ENCODE data around the gene RNF166.

Gene RNF166

DNA sequence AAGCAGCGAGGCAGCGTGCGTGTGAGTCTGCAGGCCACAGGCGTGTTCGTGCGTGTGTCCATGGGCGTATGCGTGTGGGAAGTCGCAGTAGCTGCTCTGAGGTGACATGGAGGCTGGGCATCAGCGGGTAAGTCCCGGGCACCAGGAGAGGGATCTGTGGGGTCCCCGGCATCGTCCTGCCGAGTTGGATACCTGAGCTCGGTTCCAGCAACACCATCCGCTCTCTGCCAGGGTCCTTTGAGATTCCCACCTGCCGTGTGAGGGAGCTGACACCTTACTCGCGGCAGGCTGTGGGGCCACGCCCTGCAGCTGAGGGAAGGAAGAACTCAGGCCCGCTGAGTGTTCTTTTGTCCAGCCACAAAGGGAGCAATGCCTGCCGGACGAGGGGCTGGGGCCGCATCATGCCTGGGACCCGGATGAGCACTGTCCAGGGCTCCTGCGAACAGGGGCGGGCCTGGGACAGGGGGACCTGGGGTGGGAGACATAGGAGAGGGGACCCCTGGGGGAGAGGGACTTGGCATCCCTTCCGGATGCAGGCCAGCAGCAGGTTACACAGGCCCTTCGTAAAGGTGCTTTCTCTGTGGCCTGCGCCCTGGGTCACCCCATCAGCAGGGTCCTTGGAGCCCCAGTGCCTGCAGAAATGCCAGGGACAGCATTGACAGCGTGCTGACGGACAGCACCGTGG, 14.9 kb downstream of the RNF166 start:
- no peak for DNase-seq

- no peak for DNase-seq
These were observed 15.7 kb downstream of the RNF166 start for GRCh38 chr16:88690341-88691128.

- peak; percentile 82 for DNase-seq
These were observed 18.0 kb downstream of the RNF166 start for GRCh38 chr16:88688013-88688778.

- DNase-seq, result no peak
These were observed 18.6 kb downstream of the RNF166 start for GRCh38 chr16:88687676-88688012.

DNA sequence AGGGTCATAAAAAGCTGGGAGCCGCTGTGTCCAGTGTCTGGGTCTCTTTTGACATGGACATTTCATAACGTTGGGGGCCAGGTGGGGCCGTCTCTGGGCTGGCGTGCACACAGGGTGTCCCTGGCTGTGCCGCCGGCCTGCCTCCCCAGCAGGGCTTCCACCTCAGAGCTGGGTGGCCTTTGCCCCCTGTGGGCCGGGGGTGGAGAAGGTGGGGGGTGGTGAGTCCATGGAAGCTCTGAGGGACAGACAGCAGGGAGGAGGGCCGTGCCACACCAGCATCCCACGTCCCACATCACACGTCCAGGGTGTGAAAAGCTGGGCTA, 19.0 kb downstream of the RNF166 start:
- no peak for DNase-seq

DNA sequence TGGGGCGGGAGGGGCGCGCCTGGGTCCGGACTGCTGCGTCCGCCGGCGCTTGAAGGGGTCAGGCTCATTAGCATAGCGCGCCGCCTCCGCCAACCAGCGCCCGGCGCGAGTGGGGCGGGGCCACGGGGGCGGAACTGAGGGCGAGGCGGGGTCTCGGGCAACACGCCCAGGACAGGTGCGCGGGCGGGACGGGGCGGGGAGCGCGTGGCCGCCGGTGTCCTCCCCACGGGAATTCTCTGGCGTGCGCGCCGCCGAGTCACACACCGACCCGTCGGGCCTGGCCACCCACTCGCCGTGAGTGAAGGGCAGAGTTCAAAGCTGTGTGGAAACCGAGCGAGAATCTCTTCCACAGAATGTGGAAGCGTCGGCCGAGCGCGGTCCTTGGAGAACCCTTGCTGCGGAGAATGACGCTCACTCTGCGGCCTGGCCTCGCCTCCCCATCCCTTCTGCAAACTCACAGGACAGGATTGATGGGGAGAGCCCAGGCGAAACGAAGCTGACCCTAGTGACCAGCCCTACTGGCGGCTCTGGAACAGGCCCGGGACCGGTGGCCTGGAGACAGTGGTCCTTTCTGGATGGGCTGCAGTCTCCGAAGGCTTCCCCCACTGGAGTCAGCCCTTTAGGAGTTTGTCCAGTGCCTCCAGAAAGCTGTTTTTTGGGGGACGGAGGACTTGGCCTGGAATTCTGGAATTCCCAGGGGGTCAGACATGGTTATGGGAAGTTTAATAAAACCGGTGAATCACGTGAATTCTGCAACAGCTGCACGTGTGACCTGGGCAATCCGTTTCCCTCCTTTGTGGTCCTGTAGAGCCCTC, 19.6 kb downstream of the RNF166 start, which contains the start of gene SNAI3:
Gene SNAI3 (minus strand): TSS at position 69 of the 815 bp plus-strand sequence. CDS start 101 bp downstream, outside the sequence.
- DNase-seq, result peak; percentile 82

GRCh38 chr16:88686062-88686438, 20.2 kb downstream of the RNF166 start:
- DNase-seq, result peak; percentile 64

DNA sequence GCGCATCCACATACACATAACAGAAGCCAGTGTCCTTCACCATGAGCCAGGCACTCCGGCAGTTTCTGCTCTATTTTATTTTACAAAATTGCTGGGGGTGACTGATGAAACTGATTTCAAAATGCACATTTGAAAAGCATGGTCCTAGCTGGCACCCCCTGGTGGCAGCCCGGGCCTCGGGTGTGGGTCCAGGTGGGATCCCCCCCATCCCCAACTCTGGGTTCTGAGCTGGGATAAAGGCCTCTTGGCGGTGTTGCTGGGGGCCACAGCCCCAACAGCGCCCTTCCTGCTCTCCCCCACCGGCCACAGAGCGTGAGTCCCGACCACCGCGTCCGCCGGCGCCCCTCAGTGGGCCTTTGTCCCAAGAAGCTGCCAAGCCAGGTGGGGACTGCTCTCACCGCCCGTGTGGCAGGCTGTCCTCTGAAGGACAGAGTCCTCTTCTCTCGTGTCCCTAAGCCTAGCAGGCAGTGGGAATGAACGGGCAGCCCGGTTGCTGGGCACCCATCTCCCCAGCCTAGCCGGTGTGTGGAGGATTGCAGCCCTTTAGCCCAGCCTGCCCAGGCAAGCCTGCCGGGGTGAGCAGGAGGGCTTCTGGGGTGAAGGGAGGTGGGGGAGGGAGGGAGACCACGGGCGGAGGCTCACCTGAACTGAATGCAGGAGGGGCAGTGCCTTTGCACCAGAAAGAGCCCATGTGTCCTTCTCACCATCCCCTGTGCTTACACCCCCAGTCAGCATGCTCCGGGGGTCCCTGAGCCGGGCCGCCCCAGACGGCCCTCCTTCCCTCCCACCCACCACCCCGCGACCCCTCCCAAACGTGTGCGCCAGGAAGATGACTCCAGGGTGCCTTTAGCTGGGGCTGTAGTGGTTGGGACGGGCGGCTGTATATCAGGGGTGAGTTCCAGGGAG, 20.8 kb downstream of the RNF166 start:
- DNase-seq, result no peak

- no peak for DNase-seq
These were observed 21.5 kb downstream of the RNF166 start for GRCh38 chr16:88684569-88685155.

DNA sequence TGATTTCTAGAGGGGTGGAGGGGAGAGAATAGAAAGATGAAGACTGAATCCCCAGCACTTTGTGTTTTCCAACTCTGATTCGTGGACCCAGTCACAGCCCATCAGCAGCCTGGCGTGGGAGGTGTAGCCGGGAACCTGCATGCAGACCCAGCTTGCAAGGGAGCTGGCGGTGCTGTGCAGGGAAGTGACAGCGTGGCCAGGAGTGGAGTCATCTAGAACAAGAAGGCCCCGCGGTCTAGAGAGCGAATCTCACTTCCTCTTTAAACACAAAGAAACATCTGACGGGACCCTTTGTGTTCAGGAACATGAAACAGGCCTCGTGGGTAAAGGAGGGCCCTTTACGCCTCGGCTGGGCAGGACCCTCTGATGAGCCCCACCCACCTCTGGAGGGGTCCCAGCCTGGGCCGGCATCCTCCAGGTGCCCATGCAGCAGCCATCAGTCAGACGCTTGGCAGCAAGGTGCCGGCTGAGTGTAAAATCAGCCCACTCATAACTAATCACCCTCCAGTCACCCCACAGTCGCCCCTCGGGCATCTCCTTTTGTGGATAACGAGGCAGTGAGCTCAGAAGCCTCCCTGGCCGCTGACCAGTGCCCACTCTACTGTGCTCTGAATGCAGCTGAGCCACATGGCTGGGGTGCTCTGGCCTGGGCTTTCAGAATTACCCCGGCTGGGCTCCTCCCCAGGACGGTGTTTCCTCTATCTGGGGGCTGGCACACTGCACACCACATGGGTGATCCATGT, 24.3 kb downstream of the RNF166 start:
- no peak for DNase-seq

GRCh38 chr16:88681084-88681680, 25.0 kb downstream of the RNF166 start:
- DNase-seq, result no peak

GRCh38 chr16:88680554-88681083, 25.6 kb downstream of the RNF166 start:
- no peak for DNase-seq

DNA sequence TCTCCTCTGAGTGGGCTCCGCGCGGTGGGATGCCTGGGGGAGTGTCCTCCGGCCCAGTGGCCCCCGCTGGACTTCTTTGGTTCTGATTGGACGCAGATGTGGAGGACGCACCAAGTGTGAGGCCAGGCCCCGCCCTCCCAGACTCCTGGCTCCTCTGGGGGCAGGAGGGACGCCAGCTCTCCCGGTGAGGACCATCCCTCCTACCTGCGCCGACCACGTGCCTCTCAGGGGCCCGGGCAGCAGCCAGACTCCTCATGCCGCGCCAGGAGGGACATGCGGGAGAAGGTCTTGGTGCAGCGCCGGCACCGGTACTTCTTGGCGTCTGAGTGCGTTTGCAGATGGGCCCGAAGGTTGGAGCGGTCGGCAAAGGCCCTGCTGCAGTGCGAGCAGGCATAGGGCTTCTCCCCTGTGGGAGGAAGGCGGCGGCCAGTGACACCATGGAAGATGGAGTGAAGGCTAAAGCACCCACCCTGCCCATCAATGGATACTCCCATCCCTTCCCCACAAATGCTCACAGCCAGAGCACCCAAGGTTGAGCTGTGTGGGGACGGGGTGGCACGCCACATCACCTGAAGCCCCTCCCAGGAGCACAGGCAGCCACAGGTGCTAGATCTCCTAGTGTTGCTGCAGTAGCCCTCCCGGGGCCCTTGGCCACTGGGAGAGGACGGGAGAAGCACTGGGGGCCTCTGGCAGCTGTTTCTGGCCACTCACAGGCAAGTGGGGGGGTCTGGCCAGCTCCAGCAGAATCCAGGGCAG, 27.8 kb downstream of the RNF166 start:
- DNase-seq, result no peak

- no peak for DNase-seq
These were observed 28.5 kb downstream of the RNF166 start for GRCh38 chr16:88677721-88678120.

DNA sequence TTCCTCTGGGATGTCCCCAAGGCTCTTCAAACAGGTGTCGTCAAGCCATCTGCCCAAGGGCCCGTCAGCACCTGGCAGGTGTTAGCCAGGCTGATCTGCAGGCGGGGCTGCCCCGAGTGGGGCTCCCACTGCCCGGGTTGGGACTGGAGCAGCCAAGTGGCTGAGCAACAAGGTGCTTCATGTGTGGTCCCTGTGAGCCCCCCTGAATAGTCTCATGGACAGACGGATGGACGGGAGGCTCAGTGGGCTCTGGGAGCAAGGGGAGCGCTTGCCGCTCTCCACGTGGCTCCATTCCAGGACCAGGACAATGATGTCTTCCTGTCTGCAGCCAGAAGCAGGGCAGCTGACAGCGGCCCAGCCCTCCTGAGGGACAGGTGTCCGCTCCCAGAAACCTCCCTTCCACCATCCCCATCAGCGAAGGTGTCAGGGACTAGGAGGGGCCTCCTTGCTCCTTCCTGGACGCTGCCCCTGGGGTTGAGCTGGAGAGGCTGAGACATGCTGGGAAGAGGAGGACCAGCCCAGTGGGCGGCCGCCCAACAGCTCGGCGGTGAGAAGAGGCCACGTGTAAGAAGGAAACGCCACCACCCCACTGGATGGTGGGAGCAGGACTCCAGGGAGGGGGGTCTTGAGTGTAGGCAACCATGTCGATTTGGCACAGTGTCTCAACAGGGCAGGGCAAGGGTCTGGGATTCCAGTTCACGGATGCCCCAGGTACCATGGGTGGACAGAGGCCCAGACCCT, 29.5 kb downstream of the RNF166 start:
- DNase-seq, result no peak

DNA sequence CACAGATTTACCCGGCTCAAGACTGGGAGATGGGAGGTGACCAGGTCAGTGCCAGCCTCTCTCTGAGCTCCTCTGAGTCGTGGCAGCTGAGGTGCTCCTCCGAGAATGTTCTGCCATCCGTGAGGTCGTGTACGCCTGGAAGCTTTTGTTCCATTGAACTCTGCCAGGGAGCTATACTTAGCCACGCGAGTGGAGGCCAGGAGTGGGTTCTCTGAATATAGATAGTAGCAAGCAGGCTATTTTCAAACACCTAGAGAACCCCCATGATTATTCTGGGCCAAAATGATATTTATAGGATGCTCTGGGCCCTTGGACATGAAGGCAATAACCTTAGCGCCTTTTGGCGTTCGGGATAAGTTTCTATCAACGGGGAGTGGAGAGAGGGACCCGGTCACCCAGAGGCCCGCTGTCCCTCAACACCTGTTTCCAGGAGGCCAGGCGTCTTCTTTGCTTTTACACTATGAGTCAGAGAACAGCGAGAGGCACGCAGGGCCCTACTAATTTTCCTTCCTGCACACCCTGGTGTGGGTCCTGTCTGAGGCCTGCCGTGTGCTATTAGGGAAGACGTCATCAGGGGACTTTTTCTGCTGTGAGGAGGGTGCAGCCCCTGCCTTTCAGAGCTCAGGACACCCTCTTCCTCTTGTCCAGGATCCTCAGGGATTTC, 32.4 kb downstream of the RNF166 start:
- DNase-seq, result no peak

- DNase-seq, result no peak
These were observed 33.4 kb downstream of the RNF166 start for GRCh38 chr16:88672776-88673175.

- DNase-seq, result no peak
These were observed 34.4 kb downstream of the RNF166 start for GRCh38 chr16:88671806-88672205.
